ENCODE results near the gene DMWD. TPM values are rescaled to one million over a fixed set of nuclear protein-coding genes. Genes with fewer than 3 reads are reported as not detected.

Gene DMWD
- total RNA-seq, 5 donors from 2014 or later (not counting 1 experiment from before 2014, with no cell fraction given), result 28.4 to 53.3 (median 44.6) TPM

- H3K4me3 Mint-ChIP-seq, result peak overlapping the region; percentile 81 to 90 (median 84)
Observed at GRCh38 chr19:45770192-45771101, 22.2 kb downstream of the DMWD start.

DNA sequence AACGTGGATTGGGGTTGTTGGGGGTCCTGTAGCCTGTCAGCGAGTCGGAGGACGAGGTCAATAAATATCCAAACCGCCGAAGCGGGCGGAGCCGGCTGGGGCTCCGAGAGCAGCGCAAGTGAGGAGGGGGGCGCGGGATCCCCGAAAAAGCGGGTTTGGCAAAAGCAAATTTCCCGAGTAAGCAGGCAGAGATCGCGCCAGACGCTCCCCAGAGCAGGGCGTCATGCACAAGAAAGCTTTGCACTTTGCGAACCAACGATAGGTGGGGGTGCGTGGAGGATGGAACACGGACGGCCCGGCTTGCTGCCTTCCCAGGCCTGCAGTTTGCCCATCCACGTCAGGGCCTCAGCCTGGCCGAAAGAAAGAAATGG lies 22.8 kb downstream of the DMWD start:
- Histone ChIP-seq H3K4me3 (ENCODE audit: control insufficient read depth in 1 of 2, extremely low read depth in 1 of 2, low read length in 1 of 2) (peak overlapping the region; percentile 83 to 85), H3K36me3 (ENCODE audit: control insufficient read depth in 2 of 2, extremely low read depth in 1 of 2, insufficient read depth in 1 of 2, low read length in 1 of 2) (no peaks in the 10 kb centered on the region), H3K27me3 (replicated peaks in 1 of 2; ENCODE audit: control insufficient read depth in 2 of 2, extremely low read depth in 1 of 2, insufficient read depth in 2 of 2, low read length in 1 of 2) (peaks cover 0 to 44% of the 10 kb centered on the region in 2 experiments), H3K27ac (ENCODE audit: low read length) (peak overlapping the region; percentile 63), H3K9me3 (no peaks in the 10 kb centered on the region), H3K4me1 (ENCODE audit: control insufficient read depth in 1 of 2, extremely low read depth in 1 of 2, insufficient read depth in 2 of 2, low read length in 2 of 2) (peaks cover 2 to 35% of the 10 kb centered on the region in 2 experiments)
- DNase-seq, result peak in 27 of 35 experiments; percentile 52 to 81 (median 65)
- peak overlapping the region; percentile 76 to 86 for H3K27ac Mint-ChIP-seq
- H3K4me1 Mint-ChIP-seq, result peaks cover 9 to 20% (median 11%) of the 10 kb centered on the region in 3 donors
- WGBS (ENCODE audit: insufficient coverage), result under 1% methylated on average over 28 of the region's 28 CpGs
- no peaks in the 10 kb centered on the region for H3K36me3 Mint-ChIP-seq
- H3K27me3 Mint-ChIP-seq, result peaks cover 7 to 15% of the 10 kb centered on the region in 2 donors
- H3K9me3 Mint-ChIP-seq, result no peaks in the 10 kb centered on the region
- CTCF ChIA-PET, result interaction anchor here (0.6 to 3.1 kb wide), 20 partner anchors 9 to 246 kb away, joined by 3 to 61 read pairs (median 7); partner anchors contain the start of genes DMPK (in 1 of the 2), DMWD (in 1 of the 2), FBXO46 (in 1 of the 2) and MYPOP (in 1 of the 2)
- peak overlapping the region; percentile 81 to 90 (median 84) for H3K4me3 Mint-ChIP-seq
- peak; percentile 43 to 56 (median 46) for ATAC-seq (replicated peaks in 1 of 4)
- POLR2A ChIA-PET, result interaction anchor here (0.6 kb wide), 2 partner anchors 24 to 52 kb away, joined by 3 to 6 read pairs; no protein-coding TSS in a partner anchor

More at GRCh38 chr19:45770192-45771101, 22.2 kb downstream of the DMWD start:
- Histone ChIP-seq H3K9me3 (no peaks in the 10 kb centered on the region), H3K36me3 (ENCODE audit: control insufficient read depth in 2 of 2, extremely low read depth in 1 of 2, insufficient read depth in 1 of 2, low read length in 1 of 2) (no peaks in the 10 kb centered on the region), H3K4me1 (ENCODE audit: control insufficient read depth in 1 of 2, extremely low read depth in 1 of 2, insufficient read depth in 2 of 2, low read length in 2 of 2) (peaks cover 2 to 35% of the 10 kb centered on the region in 2 experiments), H3K27ac (ENCODE audit: low read length) (peak overlapping the region; percentile 18), H3K4me3 (ENCODE audit: control insufficient read depth in 1 of 2, extremely low read depth in 1 of 2, low read length in 1 of 2) (peak overlapping the region; percentile 83 to 85), H3K27me3 (replicated peaks in 1 of 2; ENCODE audit: control insufficient read depth in 2 of 2, extremely low read depth in 1 of 2, insufficient read depth in 2 of 2, low read length in 1 of 2) (peaks cover 0 to 38% of the 10 kb centered on the region in 2 experiments)
- no peaks in the 10 kb centered on the region for H3K36me3 Mint-ChIP-seq
- peak; percentile 78 to 94 (median 88) for DNase-seq
- POLR2A ChIA-PET, result interaction anchor here (0.6 to 0.9 kb wide), 6 partner anchors 22 to 157 kb away, joined by 3 to 7 read pairs (median 4); partner anchors contain the start of gene DMWD (in 1 of the 2)
- H3K27ac Mint-ChIP-seq, result peak overlapping the region; percentile 76 to 86
- H3K4me1 Mint-ChIP-seq, result peaks cover 9 to 20% (median 11%) of the 10 kb centered on the region in 3 donors
- CTCF ChIA-PET, result interaction anchor here (0.6 to 3.1 kb wide), 20 partner anchors 9 to 599 kb away, joined by 3 to 61 read pairs (median 5); partner anchors contain the start of genes DMPK (in 2 of the 2), DMWD (in 1 of the 2), FBXO46 (in 1 of the 2) and MYPOP (in 1 of the 2)
- H3K9me3 Mint-ChIP-seq, result no peaks in the 10 kb centered on the region
- WGBS (ENCODE audit: insufficient coverage), result 2% methylated on average over 79 of the region's 79 CpGs
- peaks cover 4 to 11% of the 10 kb centered on the region in 2 donors for H3K27me3 Mint-ChIP-seq
- ATAC-seq (replicated peaks in 1 of 4), result peak; percentile 73 to 80 (median 76)

DNA sequence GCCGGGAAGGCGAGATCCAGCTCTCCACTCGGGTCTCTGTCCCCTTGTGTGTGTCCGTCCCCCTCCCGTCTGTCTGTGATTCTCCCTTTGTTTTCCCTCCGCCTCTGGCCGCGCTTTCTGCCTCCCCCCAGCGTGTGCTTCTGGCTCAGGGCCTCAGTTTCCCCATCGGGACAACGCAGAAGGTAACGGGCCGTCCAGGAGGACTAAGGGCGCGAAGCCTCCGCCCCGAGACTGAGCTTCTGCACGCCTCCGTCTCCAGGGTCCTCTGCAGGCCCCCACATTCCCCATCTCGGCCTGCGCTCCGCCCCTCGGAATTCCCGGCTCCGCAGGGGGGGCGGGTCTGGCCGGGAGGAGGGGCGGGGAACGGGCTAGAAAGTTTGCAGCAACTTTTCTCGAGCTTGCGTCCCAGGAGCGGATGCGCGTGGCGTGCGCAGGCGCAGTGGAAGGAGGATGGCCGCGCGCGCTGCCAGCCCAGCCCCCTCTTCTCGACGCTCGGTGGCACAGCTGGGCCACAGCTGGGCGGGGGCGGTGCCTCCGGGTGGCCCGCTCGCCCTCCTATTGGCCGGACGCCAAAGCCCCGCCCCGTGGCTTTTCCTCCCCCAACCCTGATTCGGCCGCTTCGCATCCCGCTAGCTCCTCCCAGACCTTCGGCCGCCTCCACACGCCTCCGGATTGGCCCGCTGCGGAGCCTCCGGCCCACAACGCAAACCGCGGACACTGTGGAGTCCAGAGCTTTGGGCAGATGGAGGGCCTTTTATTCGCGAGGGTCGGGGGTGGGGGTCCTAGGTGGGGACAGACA lies 23.5 kb downstream of the DMWD start, which contains the start of gene SIX5:
TSS of gene SIX5 (minus strand) at position 269 of the 799 bp plus-strand sequence. CDS start 408 bp downstream, outside the sequence.
- peaks cover 2 to 35% of the 10 kb centered on the region in 2 experiments for H3K4me1 ChIP-seq (ENCODE audit: control insufficient read depth in 1 of 2, extremely low read depth in 1 of 2, insufficient read depth in 2 of 2, low read length in 2 of 2)
- ChIA-PET POLR2A (interaction anchor here in 1 of 2 donors (0.6 kb wide), 1 partner anchor 25 kb away, joined by 6 read pairs; no protein-coding TSS in a partner anchor), CTCF (interaction anchor here (0.5 to 3.1 kb wide), 22 partner anchors 8 to 1071 kb away, joined by 3 to 61 read pairs (median 7); partner anchors contain the start of genes CCDC61 (in 1 of the 2), DMPK (in 1 of the 2), DMWD (in 1 of the 2) and MYPOP (in 1 of the 2))
- peak within 1 kb of the TSS; percentile 63 for H3K27ac ChIP-seq (ENCODE audit: low read length)
- DNase-seq, result peak; percentile 73 to 97 (median 86)
- no peaks in the 10 kb centered on the region for H3K36me3 ChIP-seq (ENCODE audit: control insufficient read depth in 2 of 2, extremely low read depth in 1 of 2, insufficient read depth in 1 of 2, low read length in 1 of 2)
- peak within 1 kb of the TSS; percentile 76 to 86 for H3K27ac Mint-ChIP-seq
- under 1% methylated on average over 49 of the region's 70 CpGs for WGBS (ENCODE audit: insufficient coverage)
- H3K36me3 Mint-ChIP-seq, result no peaks in the 10 kb centered on the region
- peak; percentile 64 to 71 (median 66) for ATAC-seq (replicated peaks in 1 of 4)
- peak within 1 kb of the TSS; percentile 83 to 85 for H3K4me3 ChIP-seq (ENCODE audit: control insufficient read depth in 1 of 2, extremely low read depth in 1 of 2, low read length in 1 of 2)
- peaks cover 9 to 20% (median 11%) of the 10 kb centered on the region in 3 donors for H3K4me1 Mint-ChIP-seq
- peak within 1 kb of the TSS; percentile 81 to 90 (median 84) for H3K4me3 Mint-ChIP-seq
- H3K9me3 Mint-ChIP-seq, result no peaks in the 10 kb centered on the region
- no peaks in the 10 kb centered on the region for H3K9me3 ChIP-seq
- peaks cover 0 to 50% of the 10 kb centered on the region in 2 experiments for H3K27me3 ChIP-seq (replicated peaks in 1 of 2; ENCODE audit: control insufficient read depth in 2 of 2, extremely low read depth in 1 of 2, insufficient read depth in 2 of 2, low read length in 1 of 2)
- H3K27me3 Mint-ChIP-seq, result peaks cover 8 to 20% of the 10 kb centered on the region in 2 donors

DNA sequence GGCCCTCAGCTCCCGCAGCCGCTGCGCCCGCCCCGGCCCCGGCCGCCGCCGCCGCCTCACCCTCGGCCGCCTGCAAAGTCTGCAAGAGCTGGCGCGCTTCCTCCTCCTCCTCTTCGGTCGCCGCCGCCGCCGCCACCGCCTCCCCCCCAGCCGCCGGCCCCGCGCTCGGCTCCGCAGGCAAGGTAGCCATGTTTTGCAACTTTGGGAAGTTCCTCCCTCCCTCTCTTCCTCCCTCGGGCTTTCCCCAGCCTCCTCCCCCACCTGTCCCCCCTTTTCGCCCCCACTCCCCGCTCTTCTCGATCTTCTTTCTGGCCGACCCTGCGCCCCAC lies 24.0 kb downstream of the DMWD start:
- Mint-ChIP-seq H3K27ac (no peak overlapping the region), H3K27me3 (peaks cover 8 to 20% of the 10 kb centered on the region in 2 donors), H3K4me3 (peak overlapping the region; percentile 81 to 90 (median 84)), H3K9me3 (no peaks in the 10 kb centered on the region), H3K4me1 (peaks cover 9 to 20% (median 11%) of the 10 kb centered on the region in 3 donors), H3K36me3 (no peaks in the 10 kb centered on the region)
- ChIA-PET CTCF (interaction anchor here (0.8 to 3.1 kb wide), 9 partner anchors 10 to 226 kb away, joined by 3 to 61 read pairs (median 8); partner anchors contain the start of genes CCDC61 (in 1 of the 2) and QPCTL (in 1 of the 2)), POLR2A (no interaction called here)
- H3K9me3 ChIP-seq, result no peaks in the 10 kb centered on the region
- DNase-seq, result peak in 15 of 35 experiments; percentile 13 to 66 (median 31)
- peaks cover 0 to 56% of the 10 kb centered on the region in 2 experiments for H3K27me3 ChIP-seq (replicated peaks in 1 of 2; ENCODE audit: control insufficient read depth in 2 of 2, extremely low read depth in 1 of 2, insufficient read depth in 2 of 2, low read length in 1 of 2)
- H3K4me1 ChIP-seq (ENCODE audit: control insufficient read depth in 1 of 2, extremely low read depth in 1 of 2, insufficient read depth in 2 of 2, low read length in 2 of 2), result peaks cover 2 to 35% of the 10 kb centered on the region in 2 experiments
- WGBS (ENCODE audit: insufficient coverage), result 0% methylated on average over 8 of the region's 33 CpGs
- H3K27ac ChIP-seq (ENCODE audit: low read length), result peak overlapping the region; percentile 29
- peak overlapping the region; percentile 83 to 85 for H3K4me3 ChIP-seq (ENCODE audit: control insufficient read depth in 1 of 2, extremely low read depth in 1 of 2, low read length in 1 of 2)
- ATAC-seq (replicated peaks in 1 of 4), result no peak
- H3K36me3 ChIP-seq (ENCODE audit: control insufficient read depth in 2 of 2, extremely low read depth in 1 of 2, insufficient read depth in 1 of 2, low read length in 1 of 2), result no peaks in the 10 kb centered on the region

- H3K27ac ChIP-seq (ENCODE audit: low read length), result no peak overlapping the region
- ChIA-PET POLR2A (no interaction called here), CTCF (interaction anchor here in 1 of 2 donors (0.9 to 3.1 kb wide), 6 partner anchors 11 to 114 kb away, joined by 4 to 61 read pairs (median 8); partner anchors contain the start of gene QPCTL)
- H3K36me3 Mint-ChIP-seq, result no peaks in the 10 kb centered on the region
- ATAC-seq (replicated peaks in 1 of 4) (no peak), DNase-seq (peak in 1 of 35 experiments; percentile 23)
- peaks cover 0 to 61% of the 10 kb centered on the region in 2 experiments for H3K27me3 ChIP-seq (replicated peaks in 1 of 2; ENCODE audit: control insufficient read depth in 2 of 2, extremely low read depth in 1 of 2, insufficient read depth in 2 of 2, low read length in 1 of 2)
- H3K27ac Mint-ChIP-seq, result no peak overlapping the region
- no peaks in the 10 kb centered on the region for H3K9me3 Mint-ChIP-seq
- H3K4me3 ChIP-seq (ENCODE audit: control insufficient read depth in 1 of 2, extremely low read depth in 1 of 2, low read length in 1 of 2), result peak overlapping the region; percentile 34 to 54
- peaks cover 9 to 20% (median 11%) of the 10 kb centered on the region in 3 donors for H3K4me1 Mint-ChIP-seq
- WGBS (ENCODE audit: insufficient coverage), result 3% methylated on average over 99 of the region's 102 CpGs
- no peaks in the 10 kb centered on the region for H3K9me3 ChIP-seq
- H3K4me1 ChIP-seq (ENCODE audit: control insufficient read depth in 1 of 2, extremely low read depth in 1 of 2, insufficient read depth in 2 of 2, low read length in 2 of 2), result peaks cover 2 to 35% of the 10 kb centered on the region in 2 experiments
- H3K27me3 Mint-ChIP-seq, result peaks cover 8 to 20% of the 10 kb centered on the region in 2 donors
- peak overlapping the region; percentile 62 to 90 (median 74) for H3K4me3 Mint-ChIP-seq
- no peaks in the 10 kb centered on the region for H3K36me3 ChIP-seq (ENCODE audit: control insufficient read depth in 2 of 2, extremely low read depth in 1 of 2, insufficient read depth in 1 of 2, low read length in 1 of 2)
Observed at GRCh38 chr19:45767881-45768654, 24.6 kb downstream of the DMWD start.

Data from T-cell (primary cell).